Dermis microvascular lymphatic vessel endothelial cell (primary cell): Measurements from ENCODE around the gene ETFB. TPM values are rescaled to one million over a fixed set of nuclear protein-coding genes. Genes with fewer than 3 reads are reported as not detected.
A peak's percentile ranks its signal among the peaks of the same experiment; 100 is the strongest.

Source experiments
- DNase-seq, 2 donors: peaks; one replicate each; pipeline versions ENCODE4 v3.0.0 to v3.0.0-alpha.2; 2010; ENCODE audit warnings: low read depth in 2 of 2
- total RNA-seq: library from RNA; depleted of rRNA; stranded (reverse); fragments of >200 nt; gene quantifications from 2 replicates; pipeline ENCODE4 v1.2.1, GENCODE V29; 2014

Gene ETFB
- total RNA-seq, 1 donor from 2014 or later, result 75.7 TPM

DNA sequence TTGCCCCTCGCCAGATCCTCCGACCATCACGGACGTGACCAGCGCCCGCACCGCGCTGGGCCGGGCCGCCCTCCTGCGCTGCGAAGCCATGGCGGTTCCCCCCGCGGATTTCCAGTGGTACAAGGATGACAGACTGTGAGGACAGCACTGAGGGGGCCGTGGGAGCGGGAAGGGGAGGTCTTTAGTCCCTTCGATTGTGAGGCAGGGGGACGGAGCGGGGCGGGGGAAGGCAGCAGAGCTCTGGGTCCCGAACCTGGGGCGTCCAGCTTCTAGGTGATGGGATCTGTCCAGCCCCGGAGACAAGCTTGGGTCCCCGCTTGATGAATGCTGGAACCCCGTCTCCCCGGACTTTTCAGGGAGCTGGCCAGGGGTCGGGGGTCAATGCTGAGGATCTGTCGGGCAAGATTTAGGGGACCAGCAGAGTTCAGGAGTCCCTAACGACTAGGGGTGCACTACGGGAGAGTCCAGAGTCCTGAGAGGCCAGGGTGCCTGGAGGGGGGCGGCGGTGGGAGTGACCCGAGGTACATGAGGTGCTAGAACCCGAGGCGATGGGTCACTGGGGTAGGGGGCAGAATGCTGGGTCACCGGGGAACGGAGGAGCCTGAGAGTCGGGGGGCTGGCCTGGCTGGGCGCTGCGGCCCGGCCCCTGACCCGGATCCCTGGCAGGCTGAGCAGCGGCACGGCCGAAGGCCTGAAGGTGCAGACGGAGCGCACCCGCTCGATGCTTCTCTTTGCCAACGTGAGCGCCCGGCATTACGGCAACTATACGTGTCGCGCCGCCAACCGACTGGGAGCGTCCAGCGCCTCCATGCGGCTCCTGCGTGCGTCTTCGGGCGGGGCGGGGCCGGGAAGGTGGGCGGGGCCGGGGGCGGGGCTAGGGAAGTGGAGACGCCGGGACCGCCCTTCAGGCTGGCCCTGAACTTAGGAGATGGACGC lies 38.9 kb downstream of the ETFB start:
- DNase-seq, result peak in 1 of 2 donors; percentile 57

- DNase-seq, result no peak
These were observed 39.7 kb downstream of the ETFB start for GRCh38 chr19:51326216-51327065.

DNA sequence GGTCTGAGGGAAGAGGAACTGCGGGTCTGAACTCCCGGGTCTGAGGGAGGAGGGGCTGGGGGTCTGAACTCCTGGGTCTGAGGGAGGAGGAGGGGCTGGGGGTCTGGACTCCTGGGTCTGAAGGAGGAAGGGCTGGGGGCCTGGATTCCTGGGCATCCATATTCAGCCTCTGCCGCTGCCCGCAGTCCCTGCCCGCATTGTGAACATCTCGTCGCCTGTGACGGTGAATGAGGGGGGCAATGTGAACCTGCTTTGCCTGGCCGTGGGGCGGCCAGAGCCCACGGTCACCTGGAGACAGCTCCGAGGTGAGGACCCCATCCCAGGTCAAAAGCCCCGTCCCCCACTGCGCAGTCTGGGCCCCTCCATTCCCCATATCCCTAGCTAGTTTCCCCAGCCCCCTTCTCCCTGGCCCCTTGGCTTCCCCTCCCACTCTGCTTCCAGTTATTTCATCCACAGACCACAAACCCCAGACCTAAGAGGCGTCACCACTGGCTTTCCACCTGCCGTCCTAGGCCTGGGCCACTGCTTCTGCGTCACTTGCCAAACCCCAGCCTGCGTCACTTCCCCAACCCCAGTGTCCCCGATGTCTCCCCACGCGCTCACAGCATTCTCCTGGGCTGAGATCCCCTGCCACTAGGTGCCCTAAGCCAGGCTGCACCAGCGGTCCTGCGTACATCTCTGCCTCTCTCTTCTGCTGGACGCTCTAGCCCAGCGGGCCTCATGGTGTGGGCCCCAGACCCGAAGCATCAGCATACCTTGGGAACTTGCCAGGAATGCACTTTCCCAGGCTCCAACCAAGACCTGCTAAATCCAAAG lies 40.8 kb downstream of the ETFB start:
- no peak for DNase-seq

- no peak for DNase-seq
These were observed 42.1 kb downstream of the ETFB start for GRCh38 chr19:51324167-51324481.

DNA sequence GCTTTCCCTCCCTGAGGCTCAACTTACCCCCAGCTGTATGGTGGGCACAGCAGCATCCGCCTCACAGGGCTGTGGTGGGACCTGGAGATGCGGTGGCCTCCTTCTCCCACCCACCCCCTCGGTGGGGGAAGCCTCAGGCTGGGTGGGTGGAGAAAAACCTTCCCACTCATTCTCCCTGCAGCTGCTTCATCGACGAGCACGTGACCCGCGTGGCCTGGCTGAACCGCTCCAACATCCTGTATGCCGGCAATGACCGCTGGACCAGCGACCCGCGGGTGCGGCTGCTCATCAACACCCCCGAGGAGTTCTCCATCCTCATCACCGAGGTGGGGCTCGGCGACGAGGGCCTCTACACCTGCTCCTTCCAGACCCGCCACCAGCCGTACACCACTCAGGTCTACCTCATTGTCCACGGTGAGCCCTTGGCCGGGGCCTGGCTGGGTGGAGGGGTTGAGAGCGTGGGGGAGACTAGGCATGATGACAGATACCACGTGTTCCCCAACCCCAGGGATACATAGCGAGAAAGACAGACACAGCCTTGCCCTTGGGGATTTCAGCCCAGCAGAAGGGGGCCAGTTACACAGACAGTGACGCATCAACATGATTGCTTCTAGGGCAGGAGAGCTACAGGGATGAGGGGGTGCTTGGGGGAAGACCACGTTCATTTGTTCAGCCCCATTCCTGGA lies 42.6 kb downstream of the ETFB start:
- no peak for DNase-seq

DNA sequence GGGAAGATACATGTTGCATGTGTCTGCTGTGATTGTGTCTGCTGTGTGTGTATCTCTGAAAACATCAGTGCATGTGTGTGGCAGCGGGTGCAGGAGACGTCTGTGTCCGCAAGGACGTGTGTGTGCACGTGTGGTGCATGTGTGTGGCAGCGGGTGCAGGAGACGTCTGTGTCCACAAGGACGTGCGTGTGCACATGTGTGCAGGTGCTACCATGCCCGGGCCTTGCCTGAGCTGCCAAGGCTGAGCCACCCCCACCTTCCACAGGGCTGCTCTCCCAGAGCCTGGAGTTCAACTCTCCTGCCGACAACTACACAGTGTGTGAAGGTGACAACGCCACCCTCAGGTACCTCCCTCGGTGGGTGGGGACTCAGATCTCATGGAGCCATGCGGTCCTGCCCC lies 44.4 kb downstream of the ETFB start:
- no peak for DNase-seq

GRCh38 chr19:51320280-51320657 lies 45.9 kb downstream of the ETFB start:
- DNase-seq, result no peak

- DNase-seq, result no peak
These were observed 46.4 kb downstream of the ETFB start for GRCh38 chr19:51319649-51320279.

DNA sequence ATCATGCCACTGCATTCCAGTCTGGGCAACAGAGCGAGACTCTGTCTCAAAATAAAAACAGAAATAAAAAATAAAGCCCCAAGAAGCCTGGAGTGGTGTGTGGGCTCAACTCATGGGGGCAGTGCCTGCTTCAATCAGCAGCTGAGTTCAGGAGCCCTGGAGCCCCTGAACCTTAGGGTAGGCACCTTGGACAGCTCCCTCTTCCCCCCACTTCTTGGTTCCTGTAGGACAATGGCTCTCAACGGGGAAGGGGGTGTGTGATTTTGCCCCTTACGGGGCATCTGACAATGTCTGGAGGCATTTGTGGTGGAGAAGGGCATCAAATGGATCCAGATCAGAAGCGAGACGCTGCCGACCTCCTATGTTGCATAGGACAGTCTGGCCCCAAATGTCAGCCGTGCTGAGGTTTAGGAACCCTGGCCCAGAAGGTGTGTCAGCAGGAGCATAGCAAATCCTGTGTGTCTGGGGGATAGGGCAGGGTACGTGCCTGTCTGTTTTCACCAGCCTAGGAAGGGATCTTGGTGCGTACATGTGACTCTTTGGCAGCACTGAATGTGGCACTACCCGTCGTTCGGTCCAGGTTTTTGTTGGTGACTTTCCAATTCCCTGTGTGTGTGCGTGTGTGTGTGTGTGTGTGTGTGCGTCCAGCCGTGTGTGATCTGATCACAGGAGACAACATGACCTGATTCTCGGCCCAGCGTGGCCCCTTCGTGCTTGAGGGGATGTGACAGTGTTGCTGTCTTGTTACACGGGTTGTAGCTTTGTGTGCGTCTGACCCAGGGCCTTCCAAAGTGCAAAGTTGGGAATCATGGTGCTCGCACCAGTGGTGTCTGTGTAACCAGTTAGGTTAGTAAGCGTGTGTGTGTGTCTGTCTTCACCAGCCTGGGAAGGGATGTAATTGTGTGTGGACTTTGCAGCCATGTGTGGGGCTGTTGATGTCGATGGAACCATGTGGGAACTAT lies 47.2 kb downstream of the ETFB start:
- DNase-seq, result no peak

GRCh38 chr19:51317968-51318367 lies 48.2 kb downstream of the ETFB start:
- DNase-seq, result no peak

DNA sequence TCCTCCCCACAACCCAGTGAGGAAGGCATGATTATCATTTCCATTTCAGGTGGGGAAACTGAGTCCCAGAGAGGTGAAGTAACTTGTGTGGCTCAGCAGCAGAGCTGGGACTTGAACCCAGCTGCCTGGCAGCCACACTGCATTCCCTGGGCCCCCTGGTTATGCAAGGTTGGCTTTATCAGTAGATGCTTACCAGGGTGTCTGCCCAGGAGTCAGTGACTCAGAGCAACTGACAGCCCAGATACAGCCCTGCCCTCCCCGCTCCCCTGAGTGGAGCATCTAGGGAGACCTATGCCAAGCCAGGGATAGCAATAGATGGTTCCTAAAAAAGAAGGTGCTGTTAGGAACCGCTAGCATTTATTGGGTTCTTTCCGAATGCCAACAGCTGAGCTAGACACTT lies 48.8 kb downstream of the ETFB start:
- no peak for DNase-seq

DNA sequence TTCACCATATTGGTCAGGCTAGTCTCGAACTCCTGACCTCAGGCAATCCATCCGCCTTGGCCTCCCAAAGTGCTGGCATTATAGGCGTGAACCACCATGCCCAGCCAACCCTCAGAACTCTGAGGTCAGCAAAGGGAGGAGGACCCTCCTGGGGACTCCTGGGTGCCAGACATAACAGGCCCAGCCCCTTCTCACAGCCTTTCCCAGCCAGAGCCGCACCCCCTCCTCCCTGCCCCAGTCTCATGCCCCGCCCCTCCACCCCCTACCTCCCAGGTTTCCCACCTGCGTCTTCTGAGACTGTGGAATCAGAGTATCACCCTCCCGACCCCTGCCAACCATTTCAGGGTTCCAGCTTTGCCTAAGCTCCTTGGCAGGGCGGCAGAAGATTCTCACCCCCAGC lies 49.5 kb downstream of the ETFB start:
- DNase-seq, result no peak

- DNase-seq, result no peak
These were observed 54.6 kb downstream of the ETFB start, which contains the start of gene IGLON5 for GRCh38 chr19:51311351-51312257. TSS of gene IGLON5 (plus strand) at chr19:51311644. CDS start at chr19:51311848, 204 bp downstream.

GRCh38 chr19:51305479-51305878 lies 60.7 kb downstream of the ETFB start:
- DNase-seq, result no peak

DNA sequence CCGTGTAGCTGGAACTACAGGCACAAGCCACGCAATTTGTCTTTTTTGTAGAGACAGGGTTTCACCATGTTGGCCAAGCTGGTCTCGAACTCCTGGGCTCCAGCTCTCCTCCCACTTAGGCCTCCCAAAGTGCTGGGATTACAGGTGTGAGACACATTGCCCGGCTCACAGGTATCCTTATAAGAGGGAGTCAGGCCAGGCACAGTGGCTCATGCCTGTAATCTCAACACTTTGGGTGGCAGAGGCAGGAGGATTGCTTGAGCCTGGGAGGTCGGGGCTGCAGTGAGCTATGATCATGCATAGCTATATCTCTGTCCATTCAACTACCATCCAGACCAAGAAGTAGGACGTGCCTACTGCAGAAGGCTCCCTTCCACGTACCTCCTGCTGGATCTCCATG lies 64.9 kb downstream of the ETFB start:
- DNase-seq, result no peak

DNA sequence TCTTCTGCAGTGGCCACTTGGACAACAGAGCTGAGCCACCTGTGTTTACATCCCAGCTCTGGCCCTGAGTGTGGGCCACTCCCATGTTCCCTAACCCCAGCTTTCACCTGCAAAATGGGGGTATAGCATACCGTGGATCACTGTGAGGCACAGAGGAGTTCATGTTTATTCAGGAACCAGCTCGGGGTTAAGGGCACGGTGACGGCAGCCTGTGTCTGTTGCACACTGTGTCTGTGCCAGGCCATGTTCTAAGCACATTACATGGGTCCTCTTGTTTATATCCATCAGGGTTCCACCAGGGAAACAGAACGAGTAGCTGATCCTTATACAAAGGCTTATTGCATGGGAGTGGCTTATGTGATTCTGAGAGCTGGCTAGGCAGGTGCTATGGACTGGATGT lies 68.8 kb downstream of the ETFB start:
- DNase-seq, result no peak

GRCh38 chr19:51296336-51297093 lies 69.7 kb downstream of the ETFB start:
- no peak for DNase-seq
